Measurements from ENCODE around the gene SPIC.

Gene SPIC

DNA sequence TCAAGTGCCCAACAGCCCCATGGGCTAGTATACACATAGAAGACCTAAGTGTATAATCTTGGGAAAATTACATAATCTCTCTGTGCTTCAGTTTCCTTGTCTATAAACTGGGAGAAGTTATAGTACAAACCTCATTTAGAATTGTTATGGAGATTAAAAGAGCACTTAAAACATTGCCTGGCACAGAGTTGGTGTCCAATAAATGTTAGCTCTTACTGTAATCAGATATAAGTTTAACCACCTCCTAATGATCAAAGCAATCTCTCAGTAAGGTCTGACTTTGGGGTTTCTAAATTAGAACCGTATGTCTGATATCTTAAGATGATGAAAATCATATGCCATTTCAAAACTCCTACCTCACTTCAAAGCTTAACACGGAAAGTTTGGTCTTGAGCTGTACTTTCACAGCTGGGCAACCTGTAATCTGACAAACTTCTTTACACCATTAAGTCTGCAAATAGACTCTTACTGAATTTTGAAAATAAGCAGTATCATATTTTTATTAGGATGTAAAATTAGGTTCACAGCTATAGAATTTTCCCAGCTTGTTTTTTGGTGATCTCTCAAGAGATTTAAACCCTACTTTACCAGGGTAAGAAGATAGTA is 61.0 kb downstream of the SPIC start:
- no peak for DNase-seq

Measured in SHP77 (cell line).